ENCODE data around the gene SEC31A. TPM values are rescaled to one million over a fixed set of nuclear protein-coding genes. Genes with fewer than 3 reads are reported as not detected.

The SEC31A gene
- total RNA-seq, 1 experiment from 2014 or later, result 203 TPM

- H3K9me3 ChIP-seq (replicated peaks), result no peaks in the 10 kb centered on the region
- no peak overlapping the region for H3K4me3 ChIP-seq
- no peak overlapping the region for H3K27ac ChIP-seq
- no peaks in the 10 kb centered on the region for H3K27me3 ChIP-seq (replicated peaks)
- peaks cover 6% of the 10 kb centered on the region; the same call in 1 of the 2 replicates for H3K4me1 ChIP-seq (replicated peaks)
- no peak for DNase-seq (ENCODE audit: low read depth in 1 of 2, low spot score in 2 of 2)
- no peaks in the 10 kb centered on the region for H3K36me3 ChIP-seq
Observed at GRCh38 chr4:82774711-82775171, 116.2 kb downstream of the SEC31A start.

- Histone ChIP-seq H3K36me3 (no peaks in the 10 kb centered on the region), H3K4me3 (no peak overlapping the region), H3K27me3 (replicated peaks) (no peaks in the 10 kb centered on the region), H3K27ac (no peak overlapping the region), H3K9me3 (replicated peaks) (no peaks in the 10 kb centered on the region), H3K4me1 (replicated peaks) (no peaks in the 10 kb centered on the region)
- DNase-seq (ENCODE audit: low read depth in 1 of 2, low spot score in 2 of 2), result no peak
Observed at GRCh38 chr4:82773057-82773456, 117.9 kb downstream of the SEC31A start.

- DNase-seq (ENCODE audit: low read depth in 1 of 2, low spot score in 2 of 2), result no peak
- no peaks in the 10 kb centered on the region for H3K4me1 ChIP-seq (replicated peaks)
- H3K36me3 ChIP-seq, result no peaks in the 10 kb centered on the region
- H3K27ac ChIP-seq, result no peak overlapping the region
- no peaks in the 10 kb centered on the region for H3K9me3 ChIP-seq (replicated peaks)
- H3K27me3 ChIP-seq (replicated peaks), result no peaks in the 10 kb centered on the region
- no peak overlapping the region for H3K4me3 ChIP-seq
Observed at GRCh38 chr4:82770607-82771006, 120.3 kb downstream of the SEC31A start.

Other genes with a start within 250 kb of the SEC31A start
- 15.7 and 17.2 TPM in 2 replicates for gene SCD5, start 92.4 kb downstream of the SEC31A start, total RNA-seq (2014; rRNA removed; shearing (Covaris generic))
- 3.4 and 5.3 TPM in 2 replicates for gene THAP9, start 9.6 kb upstream of the SEC31A start, total RNA-seq (2014; rRNA removed; shearing (Covaris generic))
- 22.4 and 42.4 TPM in 2 replicates for gene LIN54, start 119.7 kb upstream of the SEC31A start, total RNA-seq (2014; rRNA removed; shearing (Covaris generic))
- gene COPS4, start 144.0 kb upstream of the SEC31A start, total RNA-seq (2014; rRNA removed; shearing (Covaris generic)), result 58.5 and 111 TPM in 2 replicates
- 123 and 141 TPM in 2 replicates for gene PLAC8, start 223.6 kb upstream of the SEC31A start, total RNA-seq (2014; rRNA removed; shearing (Covaris generic))